Chondrocyte (in vitro differentiated cells): ENCODE results near the gene PPHLN1. TPM values are rescaled to one million over a fixed set of nuclear protein-coding genes. Genes with fewer than 3 reads are reported as not detected.
A peak's percentile ranks its signal among the peaks of the same experiment; 100 is the strongest.

ENCODE experiments used
- DNase-seq: peaks from one replicate; pipeline ENCODE4 v3.0.0; 2021; ENCODE audit warnings: mixed read lengths, low spot score
- H3K27ac Mint-ChIP-seq: one replicate; pipeline ENCODE4 v1.8.0; 2021; ENCODE audit warnings: mild to moderate bottlenecking, moderate library complexity, mixed read lengths; ENCODE audit not compliant: unreplicated experiment
- H3K27me3 Mint-ChIP-seq: 2 replicates; pipeline ENCODE4 v1.8.0; 2021; ENCODE audit warnings: low read depth, mixed read lengths
- H3K36me3 Mint-ChIP-seq: 2 replicates; pipeline ENCODE4 v1.8.0; 2021; ENCODE audit warnings: low read depth, mixed read lengths
- H3K4me1 Mint-ChIP-seq: 2 replicates; pipeline ENCODE4 v1.8.0; 2021; ENCODE audit warnings: low read depth, mild to moderate bottlenecking, mixed read lengths
- H3K4me3 Mint-ChIP-seq: one replicate; pipeline ENCODE4 v1.8.0; 2021; ENCODE audit warnings: mild to moderate bottlenecking, moderate library complexity, mixed read lengths; ENCODE audit not compliant: unreplicated experiment
- H3K9me3 Mint-ChIP-seq: 2 replicates; pipeline ENCODE4 v1.8.0; 2021; ENCODE audit warnings: low read depth, mixed read lengths
- CTCF ChIP-seq: fragments of 200-600 bp; sonication (generic); IDR thresholded peaks from 2 replicates; pipeline ENCODE4 v1.5.0; 2021; ENCODE audit warnings: antibody characterized with exemption, mild to moderate bottlenecking, moderate library complexity
- total RNA-seq: library from RNA; stranded (reverse); gene quantifications from 3 replicates; pipeline ENCODE4 v1.2.1, GENCODE V29; 2021

The PPHLN1 gene
- total RNA-seq, 1 donor from 2014 or later, result 49.7 TPM

- H3K36me3 Mint-ChIP-seq, result peaks cover 1% of the 10 kb centered on the region
- TF ChIP-seq CTCF, result no peak
- DNase-seq, result no peak
- H3K9me3 Mint-ChIP-seq, result no peaks in the 10 kb centered on the region
- H3K4me1 Mint-ChIP-seq, result peaks cover 55% of the 10 kb centered on the region
- H3K27ac Mint-ChIP-seq, result peak overlapping the region; percentile 27
- H3K27me3 Mint-ChIP-seq, result no peaks in the 10 kb centered on the region
- no peak overlapping the region for H3K4me3 Mint-ChIP-seq
Observed at GRCh38 chr12:42475106-42475505, 149.1 kb downstream of the PPHLN1 start.

- Mint-ChIP-seq H3K36me3 (no peaks in the 10 kb centered on the region), H3K9me3 (no peaks in the 10 kb centered on the region), H3K4me3 (no peak overlapping the region), H3K4me1 (peaks cover 51% of the 10 kb centered on the region), H3K27ac (no peak overlapping the region), H3K27me3 (no peaks in the 10 kb centered on the region)
- no peak for TF ChIP-seq CTCF
- DNase-seq, result no peak
Observed at GRCh38 chr12:42477941-42478340, 152.0 kb downstream of the PPHLN1 start.

GRCh38 chr12:42481368-42481767 lies 155.4 kb downstream of the PPHLN1 start:
- Mint-ChIP-seq H3K36me3 (no peaks in the 10 kb centered on the region), H3K27ac (peak overlapping the region; percentile 96)

GRCh38 chr12:42482041-42482747 lies 156.2 kb downstream of the PPHLN1 start:
- peaks cover 40% of the 10 kb centered on the region for H3K4me1 Mint-ChIP-seq

More at GRCh38 chr12:42481368-42481767, 155.4 kb downstream of the PPHLN1 start:
- no peak for TF ChIP-seq CTCF
- Mint-ChIP-seq H3K27me3 (no peaks in the 10 kb centered on the region), H3K4me3 (peak overlapping the region; percentile 88), H3K4me1 (peaks cover 40% of the 10 kb centered on the region), H3K9me3 (no peaks in the 10 kb centered on the region)
- DNase-seq, result no peak

More at GRCh38 chr12:42482041-42482747, 156.2 kb downstream of the PPHLN1 start:
- Mint-ChIP-seq H3K27me3 (no peaks in the 10 kb centered on the region), H3K27ac (peak overlapping the region; percentile 96), H3K36me3 (no peaks in the 10 kb centered on the region), H3K9me3 (no peaks in the 10 kb centered on the region), H3K4me3 (peak overlapping the region; percentile 88)
- no peak for DNase-seq
- TF ChIP-seq CTCF, result no peak
